ENCODE results near the gene KCTD10. TPM values are rescaled to one million over a fixed set of nuclear protein-coding genes. Genes with fewer than 3 reads are reported as not detected.

The KCTD10 gene
- polyA plus RNA-seq, 1 donor (not counting 4 experiments of a cell fraction or from before 2014, with no cell fraction given) = 107 TPM

DNA sequence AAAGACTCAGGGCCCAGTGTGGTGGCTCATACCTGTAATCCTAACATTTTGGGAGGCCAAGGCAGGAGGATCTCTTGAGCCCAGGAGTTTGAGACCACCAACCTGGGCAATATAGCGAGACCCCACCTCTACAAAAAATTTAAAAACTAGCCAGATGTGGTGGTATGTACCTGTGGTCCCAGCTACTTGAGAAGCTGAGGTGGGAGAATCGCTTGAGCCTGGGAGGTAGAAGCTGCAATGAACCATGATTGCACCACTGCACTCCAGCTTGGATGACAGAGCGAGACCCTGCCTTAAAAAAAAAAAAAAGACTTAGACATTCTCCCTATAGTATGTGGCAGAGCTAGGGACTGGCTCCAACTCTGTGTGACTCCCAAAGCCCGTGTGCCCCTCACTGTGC, 3.3 kb upstream of the KCTD10 start:
- Histone ChIP-seq H4K20me1 (ENCODE audit: control insufficient read depth, extremely low read depth, insufficient read depth, low read length) (no peaks in the 10 kb centered on the region), H3K36me3 (ENCODE audit: control insufficient read depth in 2 of 2, extremely low read depth in 1 of 2, insufficient read depth in 2 of 2, low read length in 2 of 2) (peaks cover 12 to 14% of the 10 kb centered on the region in 2 experiments), H2AFZ (ENCODE audit: control insufficient read depth, low read length) (no peak overlapping the region), H3K4me2 (ENCODE audit: control insufficient read depth, extremely low read depth, insufficient read depth, low read depth, low read length) (no peak overlapping the region), H3K9ac (ENCODE audit: control insufficient read depth, extremely low read depth, insufficient read depth, low read length) (no peak overlapping the region), H3K4me3 (ENCODE audit: control insufficient read depth in 2 of 3, extremely low read depth in 1 of 3, insufficient read depth in 2 of 3, low read depth in 1 of 3, low read length in 3 of 3) (no peak overlapping the region), H3K79me2 (ENCODE audit: control insufficient read depth, insufficient read depth, low read length) (peaks cover 41% of the 10 kb centered on the region), H3K27me3 (ENCODE audit: control insufficient read depth, extremely low read depth, insufficient read depth, low read length) (no peaks in the 10 kb centered on the region), H3K9me1 (ENCODE audit: control insufficient read depth, extremely low read depth, insufficient read depth, low read length) (no peaks in the 10 kb centered on the region), H3K4me1 (ENCODE audit: control insufficient read depth, extremely low read depth, insufficient read depth, low read length) (peaks cover 16% of the 10 kb centered on the region), H3K27ac (ENCODE audit: control insufficient read depth, insufficient read depth, low read length) (no peak overlapping the region), H3K9me3 (ENCODE audit: control insufficient read depth, low read depth, low read length) (no peaks in the 10 kb centered on the region)
- no peak for DNase-seq (ENCODE audit: low read depth, low spot score)
- FAIRE-seq = no peak
- dilution Hi-C loops (cut with MboI; ENCODE audit: extremely low pct_ligation_motif_present, low sequenced_read_pairs) = no loop called here
- TF ChIP-seq EZH2 (IDR thresholded peaks at IDR 0.05; ENCODE audit: low read length) (no peak), CTCF (optimal IDR thresholded peaks at IDR 0.05 in 1 of 3, IDR thresholded peaks at IDR 0.05 in 1 of 3, conservative IDR thresholded peaks at IDR 0.05 in 1 of 3; ENCODE audit: extremely low read depth in 1 of 3, insufficient read depth in 2 of 3, low read length in 3 of 3) (no peak)

- dilution Hi-C loops (cut with MboI; ENCODE audit: extremely low pct_ligation_motif_present, low sequenced_read_pairs) = no loop called here
- no peaks in the 10 kb centered on the region for H3K27me3 ChIP-seq (ENCODE audit: control insufficient read depth, extremely low read depth, insufficient read depth, low read length)
- FAIRE-seq (no peak), DNase-seq (ENCODE audit: low read depth, low spot score) (no peak)
- peaks cover 9 to 10% of the 10 kb centered on the region in 2 experiments for H3K36me3 ChIP-seq (ENCODE audit: control insufficient read depth in 2 of 2, extremely low read depth in 1 of 2, insufficient read depth in 2 of 2, low read length in 2 of 2)
- H3K9ac ChIP-seq (ENCODE audit: control insufficient read depth, extremely low read depth, insufficient read depth, low read length) = no peak overlapping the region
- no peak overlapping the region for H3K4me2 ChIP-seq (ENCODE audit: control insufficient read depth, extremely low read depth, insufficient read depth, low read depth, low read length)
- no peaks in the 10 kb centered on the region for H3K9me3 ChIP-seq (ENCODE audit: control insufficient read depth, low read depth, low read length)
- no peak overlapping the region for H3K27ac ChIP-seq (ENCODE audit: control insufficient read depth, insufficient read depth, low read length)
- H4K20me1 ChIP-seq (ENCODE audit: control insufficient read depth, extremely low read depth, insufficient read depth, low read length) = no peaks in the 10 kb centered on the region
- H2AFZ ChIP-seq (ENCODE audit: control insufficient read depth, low read length) = no peak overlapping the region
- H3K4me3 ChIP-seq (ENCODE audit: control insufficient read depth in 2 of 3, extremely low read depth in 1 of 3, insufficient read depth in 2 of 3, low read depth in 1 of 3, low read length in 3 of 3) = no peak overlapping the region
- H3K79me2 ChIP-seq (ENCODE audit: control insufficient read depth, insufficient read depth, low read length) = peaks cover 47% of the 10 kb centered on the region
- no peaks in the 10 kb centered on the region for H3K9me1 ChIP-seq (ENCODE audit: control insufficient read depth, extremely low read depth, insufficient read depth, low read length)
- peaks cover 18% of the 10 kb centered on the region for H3K4me1 ChIP-seq (ENCODE audit: control insufficient read depth, extremely low read depth, insufficient read depth, low read length)
- TF ChIP-seq CTCF (optimal IDR thresholded peaks at IDR 0.05 in 1 of 3, IDR thresholded peaks at IDR 0.05 in 1 of 3, conservative IDR thresholded peaks at IDR 0.05 in 1 of 3; ENCODE audit: extremely low read depth in 1 of 3, insufficient read depth in 2 of 3, low read length in 3 of 3) (no peak), EZH2 (IDR thresholded peaks at IDR 0.05; ENCODE audit: low read length) (no peak)
Observed at GRCh38 chr12:109479761-109480160, 2.7 kb upstream of the KCTD10 start.
